GM18870 (cell line): Measurements from ENCODE around the gene SDF2.
"Not testable (repeated sequence)": the region's sequence is repeated elsewhere in the genome, so short reads cannot be mapped to it uniquely, and the experiment has no call there.

Experiments used
- ATAC-seq: cut with Tn5 transposase; IDR thresholded peaks from one replicate; pipeline ENCODE4 v1.9.1; 2021; ENCODE audit warnings: moderate library complexity; ENCODE audit not compliant: unreplicated experiment

The SDF2 gene

DNA sequence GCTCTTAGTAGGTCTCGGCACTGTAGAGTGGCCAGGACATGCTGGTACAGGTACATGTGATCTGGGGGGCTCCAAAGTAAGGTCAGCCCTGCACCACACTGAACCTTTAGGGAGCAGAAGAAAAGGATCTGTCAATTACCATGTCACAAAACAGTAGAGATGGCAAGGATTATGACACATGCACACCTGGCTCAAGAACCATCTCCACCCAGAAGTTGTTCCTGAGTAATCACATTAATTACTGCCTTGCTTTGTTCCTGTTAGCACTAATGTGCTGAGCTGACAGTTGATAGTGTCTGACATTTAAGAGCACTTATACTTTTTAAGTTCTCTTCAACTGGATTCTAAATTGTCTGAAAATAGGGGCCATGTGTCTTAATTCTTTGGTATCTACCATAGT, 26.2 kb downstream of the SDF2 start:
- no peak for ATAC-seq

DNA sequence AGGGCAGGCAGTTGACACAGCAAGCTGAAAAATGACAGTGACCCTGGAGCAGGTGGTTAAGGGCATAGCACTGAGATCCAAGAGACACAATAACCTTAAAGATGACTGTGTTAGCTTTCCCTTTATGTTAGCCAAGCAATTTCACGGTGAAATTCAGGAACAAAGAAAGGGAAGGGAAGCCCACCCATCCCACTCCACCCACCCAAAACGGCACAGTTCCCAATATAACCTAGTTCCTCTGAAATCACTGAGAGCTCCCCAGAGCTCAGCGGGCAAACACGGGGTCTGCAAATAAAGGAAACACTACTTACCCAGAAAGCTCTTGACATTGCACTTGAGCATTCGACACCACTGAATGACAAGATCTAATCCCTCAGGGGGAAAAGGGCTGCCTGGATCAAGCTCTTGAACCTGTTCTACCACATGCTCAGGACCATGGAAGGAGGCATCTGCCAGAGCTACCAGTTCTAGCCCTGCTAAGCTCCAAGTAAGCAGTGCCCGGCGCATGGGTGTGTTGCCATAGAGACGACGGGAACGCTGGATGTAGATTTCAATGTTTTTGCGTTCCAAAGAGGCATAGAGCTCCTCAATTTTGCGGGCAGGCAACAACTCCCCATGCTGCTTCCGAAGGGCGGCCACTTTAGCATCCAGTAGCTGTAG, 27.4 kb downstream of the SDF2 start:
- ATAC-seq = no peak

DNA sequence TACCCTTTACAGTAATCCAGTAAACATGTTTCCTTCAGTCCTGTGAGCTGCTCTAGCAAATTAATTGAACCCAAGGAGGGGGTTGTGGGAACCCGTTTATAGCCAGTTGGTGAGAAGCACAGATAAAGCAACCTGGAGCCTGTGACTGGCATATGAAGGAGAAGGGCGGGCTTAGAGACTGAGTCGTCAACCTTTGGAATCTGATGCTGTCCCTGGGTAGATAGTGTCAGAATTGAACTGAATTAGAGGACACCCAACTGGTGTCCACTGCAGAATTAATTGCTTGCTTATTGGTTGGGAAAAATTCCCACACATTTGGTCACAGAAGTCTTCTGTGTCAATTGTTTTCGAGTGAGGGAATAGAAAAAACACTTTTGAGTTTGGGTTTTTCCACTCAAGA, 34.9 kb downstream of the SDF2 start:
- ATAC-seq = no peak

DNA sequence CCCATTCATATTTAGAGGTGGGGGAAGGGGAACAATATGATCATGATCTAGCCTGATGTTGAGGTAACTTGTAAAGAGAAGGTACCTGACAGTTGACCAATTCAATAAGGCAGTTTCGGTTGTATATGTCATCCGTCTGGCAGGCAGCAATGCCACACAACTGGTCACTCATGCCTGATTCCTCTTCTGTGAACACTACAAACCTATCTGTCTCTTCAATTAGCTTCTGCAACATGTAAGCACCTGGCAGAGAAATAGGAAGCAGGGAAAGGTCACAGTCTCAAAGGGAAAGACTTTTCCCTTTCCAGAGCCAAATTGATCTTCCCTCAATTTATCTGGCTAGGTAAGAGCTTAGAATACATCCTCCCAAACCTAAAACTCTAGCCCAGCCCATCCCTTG, 37.6 kb downstream of the SDF2 start:
- ATAC-seq = no peak

DNA sequence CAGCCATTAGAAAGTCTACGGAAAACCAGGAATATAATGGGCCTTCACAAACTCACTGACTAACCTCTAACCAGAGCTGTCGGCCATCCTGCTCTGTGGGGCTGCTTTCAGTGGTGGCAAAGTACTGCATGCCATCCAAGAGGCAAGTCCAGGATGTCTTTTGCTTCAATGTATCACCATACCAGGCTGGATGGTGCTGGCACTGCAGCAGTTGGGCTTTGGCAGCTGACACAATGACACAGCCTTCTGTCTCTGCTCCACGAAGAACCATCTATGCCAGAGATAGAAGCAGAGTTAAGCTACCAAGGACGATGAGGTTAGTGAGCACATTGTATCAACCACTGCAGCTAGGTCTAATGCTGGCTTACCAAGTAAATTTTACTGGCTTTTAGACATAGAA, 38.0 kb downstream of the SDF2 start:
- no peak for ATAC-seq

DNA sequence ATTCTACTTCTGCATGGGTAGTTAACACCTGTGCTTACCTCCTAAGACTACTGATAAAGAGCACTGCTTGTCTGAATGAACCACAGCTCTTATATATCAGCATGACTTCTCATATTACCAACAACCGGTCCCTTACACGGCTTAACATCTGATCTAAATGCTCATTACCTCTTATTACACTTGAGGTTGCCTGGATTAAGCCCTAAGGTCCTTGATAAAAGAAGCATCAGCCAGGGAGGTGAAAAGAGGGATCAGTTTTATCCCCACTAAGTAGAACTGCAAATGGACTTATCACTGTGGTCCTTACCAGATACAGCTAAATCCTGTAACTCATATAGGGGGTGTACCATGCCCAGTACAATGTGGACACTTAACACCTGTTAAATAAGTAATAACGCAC, 39.5 kb downstream of the SDF2 start:
- no peak for ATAC-seq

DNA sequence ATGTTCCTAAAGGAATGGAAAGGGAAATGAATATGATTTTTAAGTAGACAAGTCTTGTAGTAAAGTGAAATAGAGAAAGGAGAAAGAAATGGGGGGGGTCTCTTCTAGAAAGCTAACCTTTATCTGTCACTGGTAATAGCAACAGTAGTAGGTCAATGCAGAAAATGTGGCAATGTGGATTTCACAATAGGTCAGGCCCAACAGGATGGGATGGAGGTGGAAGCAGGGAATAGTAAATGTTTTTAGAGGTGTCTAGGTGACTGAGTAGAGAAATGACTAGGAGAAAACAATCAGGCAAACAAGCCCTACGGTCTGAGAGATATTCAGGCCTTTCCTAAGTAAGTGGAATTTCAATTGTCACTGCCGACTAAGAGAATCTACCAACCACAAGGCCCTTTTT, 41.7 kb downstream of the SDF2 start:
- ATAC-seq = no peak

DNA sequence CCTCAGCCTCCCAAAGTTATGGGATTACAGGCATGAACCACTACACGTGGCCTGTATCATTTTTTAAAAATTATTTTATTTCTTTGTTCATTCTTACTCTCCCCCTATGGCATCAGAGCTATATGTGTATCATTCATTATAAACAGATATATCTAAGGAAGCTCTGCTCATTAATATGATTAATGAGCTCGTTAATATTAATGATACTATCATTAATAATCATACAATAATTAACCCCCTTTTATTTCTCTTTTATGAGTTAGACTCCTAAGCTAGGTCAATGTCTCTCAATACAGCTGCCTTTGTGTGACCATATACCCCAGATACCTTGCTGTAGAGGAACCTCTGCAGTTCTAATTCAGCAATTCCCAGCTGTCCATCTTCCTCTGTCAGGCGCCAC, 43.2 kb downstream of the SDF2 start:
- no peak for ATAC-seq

DNA sequence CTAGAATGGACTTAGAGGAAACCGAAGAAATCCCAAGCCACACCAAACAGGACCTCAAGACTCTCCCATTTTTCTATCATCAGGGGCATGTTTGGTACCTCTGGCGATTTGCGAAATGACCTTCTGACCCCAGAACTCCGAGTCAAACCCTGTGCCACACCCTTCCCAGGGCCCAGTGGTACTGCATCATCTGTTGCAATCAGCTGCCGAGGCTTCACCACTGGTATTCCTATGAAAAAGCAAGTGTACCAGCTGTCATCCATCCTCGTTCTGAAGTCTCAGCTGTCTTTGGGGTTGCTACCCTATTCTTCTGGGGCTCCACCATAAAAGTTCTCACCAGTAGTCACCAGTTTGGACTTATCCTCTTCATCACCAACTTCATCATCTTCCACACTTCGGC, 45.4 kb downstream of the SDF2 start:
- ATAC-seq = no peak

DNA sequence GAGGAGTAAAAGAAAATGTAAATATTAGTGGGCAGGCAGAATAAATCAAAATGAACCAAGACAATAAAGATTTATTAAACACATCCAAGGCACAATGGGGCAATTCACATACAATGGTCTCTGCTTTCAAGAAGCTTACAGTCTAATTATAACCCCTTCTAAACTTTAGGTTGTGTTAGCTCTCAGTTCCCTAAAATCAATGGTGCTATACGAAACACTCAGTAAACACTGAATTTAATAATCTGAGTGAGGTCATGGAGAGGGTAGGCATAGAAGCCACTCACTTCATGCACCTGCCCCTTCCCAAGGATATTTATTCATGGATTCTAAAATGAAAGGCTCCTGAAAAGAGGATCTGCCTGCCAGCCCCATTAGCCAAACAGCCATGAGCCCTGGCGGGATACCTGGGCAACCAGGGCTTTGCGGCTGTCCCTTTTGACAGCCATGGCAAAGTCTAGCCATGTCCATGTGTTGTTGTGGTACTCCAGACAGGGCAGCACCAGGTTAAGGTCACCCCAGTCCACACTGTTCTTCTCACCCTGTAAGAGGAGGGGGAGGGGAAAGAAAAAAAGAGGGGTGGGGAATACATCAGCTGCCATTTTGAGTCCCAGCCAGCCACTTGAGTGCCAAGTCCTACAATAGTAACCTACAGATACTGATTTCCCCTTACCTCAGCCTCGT, 46.3 kb downstream of the SDF2 start:
- no peak for ATAC-seq

DNA sequence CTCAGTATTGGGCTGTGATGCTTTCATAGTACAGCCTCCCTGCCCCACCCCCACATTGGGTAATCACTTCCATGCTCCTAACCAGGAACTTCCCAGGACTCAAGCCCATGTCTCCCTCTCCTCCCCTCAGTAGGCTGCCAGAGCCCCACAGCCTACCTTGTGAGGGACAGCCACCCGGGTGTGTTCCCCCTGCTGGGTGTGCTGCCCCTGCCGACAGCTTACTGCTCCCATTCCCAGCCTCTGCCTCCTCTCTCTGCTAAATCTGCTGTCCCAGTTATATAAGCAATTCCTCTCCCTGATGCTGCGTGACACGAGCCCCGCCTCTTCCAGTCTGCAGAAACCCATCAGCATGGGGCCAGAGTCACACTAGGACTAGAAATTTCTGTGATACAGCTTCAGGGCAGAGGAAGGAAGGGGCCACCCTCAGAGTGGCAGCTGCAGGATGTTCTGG, 47.8 kb downstream of the SDF2 start, which contains the start of gene RSKR:
RSKR (minus strand) TSS at position 255 of the 451 bp plus-strand sequence; CDS start at position 231, 24 bp downstream.
- ATAC-seq = no peak

DNA sequence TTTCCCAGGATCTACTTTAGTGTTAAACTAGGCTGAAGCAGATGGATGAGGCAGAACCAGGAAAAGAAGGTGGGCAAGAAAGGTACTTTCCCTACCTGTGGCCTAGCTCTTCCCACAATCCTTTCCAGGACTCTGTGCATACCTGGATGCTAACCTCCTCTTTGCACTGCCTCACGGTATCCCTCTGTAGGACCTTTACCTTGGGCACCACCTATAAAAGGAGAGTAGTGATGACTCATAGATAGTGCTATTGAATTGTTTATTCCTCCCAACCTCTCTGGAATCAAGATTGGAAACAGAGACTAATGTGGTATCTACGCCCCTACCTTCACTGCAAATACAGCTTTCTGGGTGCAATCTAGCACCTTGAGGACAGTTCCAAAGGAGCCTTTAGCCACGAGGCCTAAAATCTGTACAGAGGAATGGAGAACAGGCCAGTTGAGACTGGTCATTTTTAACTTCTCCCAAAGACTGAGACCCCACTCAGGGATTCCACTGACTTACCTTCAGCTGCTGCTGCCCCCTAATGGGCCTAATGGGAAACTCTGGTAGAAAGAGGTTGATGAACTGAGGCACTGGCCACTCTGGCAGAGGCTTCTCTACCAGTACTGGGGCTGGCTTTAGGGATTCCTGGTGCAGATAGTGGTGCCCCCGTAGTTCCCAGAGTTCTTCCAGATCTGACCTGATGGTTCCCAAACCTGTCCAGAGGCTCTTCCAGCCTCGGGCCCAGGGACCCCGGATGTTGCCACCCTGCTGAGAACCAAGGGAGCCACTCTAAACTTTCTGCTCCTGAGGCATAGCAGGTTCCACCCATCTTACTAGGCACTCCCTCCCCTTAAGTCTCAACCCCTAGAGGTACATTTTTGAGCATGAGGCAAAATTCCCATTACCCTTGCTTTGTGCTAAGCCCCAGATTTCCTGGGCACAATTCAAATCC, 48.5 kb downstream of the SDF2 start:
- ATAC-seq = no peak

DNA sequence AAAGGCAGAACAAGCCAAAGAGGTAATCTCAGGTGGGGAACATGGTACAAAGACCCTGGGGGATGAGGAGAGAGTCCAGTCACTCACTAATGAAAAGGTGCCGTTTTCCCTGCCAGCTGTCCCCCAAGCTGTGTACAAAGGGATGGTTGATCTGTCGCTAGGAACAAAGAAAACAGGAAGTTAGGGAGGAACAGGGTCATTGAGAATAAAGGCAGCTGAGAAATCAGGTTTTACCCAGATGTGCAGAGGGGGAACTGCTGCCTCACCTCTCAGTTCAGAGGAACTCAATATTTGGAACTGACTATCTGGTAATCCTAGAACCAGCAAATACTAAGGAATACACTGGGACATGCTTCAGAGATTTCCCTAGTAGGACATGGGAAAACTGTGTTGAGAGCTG, 49.2 kb downstream of the SDF2 start:
- no peak for ATAC-seq

DNA sequence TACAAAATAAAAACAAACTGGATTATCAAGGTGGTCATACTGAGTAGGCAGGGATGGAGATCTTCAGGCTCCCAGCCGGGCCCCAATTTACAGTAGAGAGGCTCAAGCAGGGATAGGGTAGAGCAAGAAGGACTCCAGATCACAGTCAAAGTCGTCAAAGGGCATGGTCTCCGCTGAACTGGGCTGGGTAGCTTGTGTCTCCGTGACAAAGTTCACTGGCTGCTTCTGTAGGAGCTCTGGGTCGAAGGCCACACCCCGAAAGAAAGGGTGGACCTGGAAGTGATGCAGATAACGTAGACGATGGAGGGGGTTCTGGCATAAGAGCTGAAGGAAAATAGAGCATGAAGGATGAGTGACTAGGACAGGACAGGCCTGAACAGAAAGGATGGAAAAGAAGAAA, 51.3 kb downstream of the SDF2 start:
- ATAC-seq = no peak

DNA sequence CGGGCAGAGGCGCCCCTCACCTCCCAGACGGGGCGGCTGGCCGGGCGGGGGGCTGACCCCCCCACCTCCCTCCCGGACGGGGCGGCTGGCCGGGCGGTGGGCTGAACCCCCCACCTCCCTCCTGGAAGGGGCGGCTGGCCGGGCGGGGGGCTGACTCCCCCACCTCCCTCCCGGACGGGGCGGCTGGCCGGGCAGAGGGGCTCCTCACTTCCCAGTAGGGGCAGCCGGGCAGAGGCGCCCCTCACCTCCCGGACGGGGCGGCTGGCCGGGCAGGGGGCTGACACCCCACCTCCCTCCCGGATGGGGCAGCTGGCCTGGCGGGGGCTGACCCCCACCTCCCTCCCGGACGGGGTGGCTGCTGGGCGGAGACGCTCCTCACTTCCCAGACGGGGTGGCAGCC, 57.7 kb downstream of the SDF2 start:
- not testable (repeated sequence) for ATAC-seq

DNA sequence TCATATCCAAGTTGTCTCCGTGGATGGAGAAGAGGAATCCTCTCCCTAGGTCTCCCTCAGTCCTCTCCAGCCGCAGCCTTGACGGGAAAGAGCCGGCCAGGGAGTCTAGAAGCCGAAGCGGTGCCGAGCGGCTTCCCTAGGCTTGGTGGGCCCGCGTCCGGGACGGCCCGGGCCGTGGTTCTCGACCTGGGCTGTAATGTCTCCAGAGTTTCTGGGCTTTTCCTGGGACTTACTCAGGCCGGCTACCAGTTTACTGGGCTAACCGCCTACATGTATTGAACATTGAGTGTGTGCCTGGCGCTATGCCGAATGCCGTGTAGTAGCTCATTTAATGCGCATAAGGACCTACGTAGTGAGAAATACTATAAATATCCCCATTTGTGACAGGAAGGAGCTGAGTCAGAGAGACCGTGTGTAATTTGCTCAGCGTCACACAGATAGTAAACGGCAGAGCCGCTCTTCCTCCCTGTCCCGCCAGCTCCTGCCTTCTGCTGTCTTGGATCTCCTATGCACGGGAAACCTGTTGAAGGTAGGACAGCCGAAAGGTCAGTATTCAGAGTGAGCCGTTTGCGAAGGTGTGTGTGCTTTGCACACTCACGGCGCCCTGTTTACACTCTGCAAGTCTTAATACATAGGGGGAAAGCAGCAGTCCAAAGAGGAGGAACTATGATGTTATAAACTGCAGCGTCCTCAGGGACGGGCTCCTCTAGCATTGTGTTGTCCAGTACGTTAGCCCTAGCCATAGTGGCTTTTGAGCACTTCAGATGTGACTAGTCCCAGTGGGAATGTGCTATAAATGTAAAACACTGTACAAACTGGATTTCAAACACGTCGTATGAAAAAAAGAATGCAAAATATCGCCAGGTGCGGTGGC, 62.2 kb downstream of the SDF2 start:
- peak; percentile 42 for ATAC-seq

DNA sequence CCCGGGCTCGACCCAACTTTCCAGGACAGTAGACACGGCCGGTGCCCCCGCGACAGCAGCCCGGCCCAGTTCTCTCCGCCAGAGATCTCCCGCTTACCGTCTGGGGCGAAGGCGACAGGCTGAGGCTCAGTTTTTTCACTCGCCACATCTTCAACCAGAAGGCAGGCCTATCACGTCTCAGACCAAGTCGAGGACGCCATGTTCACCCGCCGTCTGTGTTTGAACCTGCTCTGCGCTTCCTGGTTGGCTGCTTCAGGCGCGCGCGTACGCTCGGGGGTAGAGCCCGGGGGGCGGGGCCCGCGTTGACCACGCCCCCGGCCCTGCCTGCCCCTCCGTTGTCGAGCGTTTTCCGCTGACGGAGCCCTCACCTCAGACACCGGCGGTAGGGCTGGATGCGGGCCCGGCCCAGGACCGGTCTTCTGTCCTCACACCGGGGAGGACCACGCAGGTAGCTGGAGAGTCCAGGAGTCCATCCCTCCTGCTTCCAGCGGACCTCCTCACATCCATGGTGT, 62.9 kb downstream of the SDF2 start, which contains the start of gene SPAG5:
SPAG5 (minus strand) TSS at position 227 of the 512 bp plus-strand sequence; CDS start at position 148, 79 bp downstream.
- peak; percentile 40 for ATAC-seq

DNA sequence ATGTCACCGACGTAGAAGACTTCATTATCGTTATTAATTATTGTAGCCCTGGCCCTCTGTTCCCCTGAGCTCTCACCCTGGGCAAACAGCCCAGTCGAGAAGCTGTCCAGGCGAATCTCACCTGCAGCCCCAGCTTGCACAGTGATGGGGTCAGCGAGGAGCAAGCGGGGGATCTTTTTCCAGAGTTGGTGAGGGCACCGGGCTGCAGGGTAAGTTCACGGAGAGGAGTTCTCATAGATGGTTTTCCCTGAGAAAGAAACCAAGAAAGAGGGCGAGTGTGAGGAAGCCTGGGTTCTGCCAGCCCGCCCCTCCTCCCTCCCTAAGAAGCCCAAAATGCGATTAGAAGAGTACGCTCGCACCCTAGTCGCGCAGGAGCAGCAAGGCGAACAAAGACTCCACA, 63.3 kb downstream of the SDF2 start:
- ATAC-seq = no peak
